Small intestine (tissue), 16 donors: Measurements from ENCODE around the gene PSMD12. TPM values are rescaled to one million over a fixed set of nuclear protein-coding genes. Genes with fewer than 3 reads are reported as not detected.

ENCODE experiments used
- DNase-seq, 2 donors: peaks; one replicate each; pipeline versions ENCODE4 v3.0.0 to v3.0.0-alpha.2; 2013
- FAIRE-seq: peaks from 2 replicates; lab custom pipeline; 2012; peaks lifted over from hg19 to GRCh38; lab: Jason Lieb, UNC
- H3K27ac ChIP-seq, 3 donors: one replicate each; pipeline ENCODE4 v1.5.1; 2013; ENCODE audit warnings: low read length in 2 of 3, mild to moderate bottlenecking in 2 of 3, control low read depth in 1 of 3, inconsistent platforms in 1 of 3, low read depth in 1 of 3, moderate library complexity in 1 of 3
- H3K27me3 ChIP-seq, 3 donors: one replicate each; pipeline ENCODE4 v1.6.1; 2013; ENCODE audit warnings: low read length in 3 of 3, inconsistent platforms in 1 of 3; ENCODE audit not compliant: control insufficient read depth in 3 of 3, insufficient read depth in 3 of 3
- H3K36me3 ChIP-seq, 3 donors: one replicate each; pipeline ENCODE4 v1.6.1; 2013; ENCODE audit warnings: low read length in 3 of 3, inconsistent platforms in 1 of 3, low read depth in 1 of 3, mild to moderate bottlenecking in 1 of 3, moderate library complexity in 1 of 3; ENCODE audit not compliant: control insufficient read depth in 3 of 3, insufficient read depth in 2 of 3
- H3K4me1 ChIP-seq, 3 donors: one replicate each; pipeline ENCODE4 v1.6.1; 2013; ENCODE audit warnings: low read length in 2 of 3, inconsistent platforms in 1 of 3, low read depth in 1 of 3, mild to moderate bottlenecking in 1 of 3, moderate library complexity in 1 of 3; ENCODE audit not compliant: control insufficient read depth in 3 of 3, insufficient read depth in 2 of 3
- H3K4me3 ChIP-seq, 3 donors: one replicate each; pipeline ENCODE4 v1.5.1; 2013; ENCODE audit warnings: low read length in 3 of 3, control low read depth in 1 of 3, inconsistent platforms in 1 of 3, low read depth in 1 of 3, mild to moderate bottlenecking in 1 of 3, moderate library complexity in 1 of 3
- H3K9me3 ChIP-seq, 2 donors: one replicate each; pipeline ENCODE4 v1.6.1; 2013; ENCODE audit warnings: low read depth in 1 of 2, low read length in 1 of 2; ENCODE audit not compliant: control insufficient read depth in 2 of 2, insufficient read depth in 1 of 2
- WGBS, 3 donors: extraction: QIAGEN DNeasy Blood & Tissue Kit; methylation state at CpG; one replicate each; pipeline ENCODE4 v1.1.7; 2013; 5-methylcytosine and 5-hydroxymethylcytosine counted together
- long read RNA-seq, 10 donors: transcript quantifications; one replicate each; lab custom pipeline, GENCODE V29; 2026
- polyA plus RNA-seq, 4 donors: library from polyadenylated mRNA; stranded (reverse) in 3 of 4; unstranded in 1 of 4; fragments of 200-250 nt in 3 of 4; fragments of 120-200 nt in 1 of 4; gene quantifications; one replicate each; pipeline versions ENCODE4 v1.2.1 to v1.2.3, GENCODE V29; 2013
- donor health status: healthy with polysubstance abuse.
- donor health status: control.
- donor health status: control.
- donor health status: Bipolar disorder and iron deficiency.
- donor health status: healthy.

The PSMD12 gene
- 10 to 100 TPM; 12.5 to 31.7 (median 16.7) TPM for polyA plus RNA-seq
- long read RNA-seq, donor 1 = 0 reads
- long read RNA-seq, donor 2, full-length matches to known transcripts = 6 of 6 reads
- long read RNA-seq, donor 2, partial matches to known transcripts = 0 of 6 reads
- long read RNA-seq, donor 2, other reads (novel, unspliced or antisense) = 0 of 6 reads
- long read RNA-seq, donor 3, full-length matches to known transcripts = 5 of 16 reads
- long read RNA-seq, donor 3, partial matches to known transcripts = 11 of 16 reads
- long read RNA-seq, donor 3, other reads (novel, unspliced or antisense) = 0 of 16 reads
- long read RNA-seq, donor 4, full-length matches to known transcripts = 2 of 2 reads
- long read RNA-seq, donor 4, partial matches to known transcripts = 0 of 2 reads
- long read RNA-seq, donor 4, other reads (novel, unspliced or antisense) = 0 of 2 reads
- long read RNA-seq, donor 5, full-length matches to known transcripts = 1 of 1 reads
- long read RNA-seq, donor 5, partial matches to known transcripts = 0 of 1 reads
- long read RNA-seq, donor 5, other reads (novel, unspliced or antisense) = 0 of 1 reads
- long read RNA-seq, donor 6, full-length matches to known transcripts = 9 of 9 reads
- long read RNA-seq, donor 6, partial matches to known transcripts = 0 of 9 reads
- long read RNA-seq, donor 6, other reads (novel, unspliced or antisense) = 0 of 9 reads
- long read RNA-seq, donor 7, full-length matches to known transcripts = 20 of 26 reads
- long read RNA-seq, donor 7, partial matches to known transcripts = 6 of 26 reads
- long read RNA-seq, donor 7, other reads (novel, unspliced or antisense) = 0 of 26 reads
- long read RNA-seq, donor 8 = 0 reads
- long read RNA-seq, donor 9 = 0 reads
- long read RNA-seq, donor 10, full-length matches to known transcripts = 9 of 9 reads
- long read RNA-seq, donor 10, partial matches to known transcripts = 0 of 9 reads
- long read RNA-seq, donor 10, other reads (novel, unspliced or antisense) = 0 of 9 reads

DNA sequence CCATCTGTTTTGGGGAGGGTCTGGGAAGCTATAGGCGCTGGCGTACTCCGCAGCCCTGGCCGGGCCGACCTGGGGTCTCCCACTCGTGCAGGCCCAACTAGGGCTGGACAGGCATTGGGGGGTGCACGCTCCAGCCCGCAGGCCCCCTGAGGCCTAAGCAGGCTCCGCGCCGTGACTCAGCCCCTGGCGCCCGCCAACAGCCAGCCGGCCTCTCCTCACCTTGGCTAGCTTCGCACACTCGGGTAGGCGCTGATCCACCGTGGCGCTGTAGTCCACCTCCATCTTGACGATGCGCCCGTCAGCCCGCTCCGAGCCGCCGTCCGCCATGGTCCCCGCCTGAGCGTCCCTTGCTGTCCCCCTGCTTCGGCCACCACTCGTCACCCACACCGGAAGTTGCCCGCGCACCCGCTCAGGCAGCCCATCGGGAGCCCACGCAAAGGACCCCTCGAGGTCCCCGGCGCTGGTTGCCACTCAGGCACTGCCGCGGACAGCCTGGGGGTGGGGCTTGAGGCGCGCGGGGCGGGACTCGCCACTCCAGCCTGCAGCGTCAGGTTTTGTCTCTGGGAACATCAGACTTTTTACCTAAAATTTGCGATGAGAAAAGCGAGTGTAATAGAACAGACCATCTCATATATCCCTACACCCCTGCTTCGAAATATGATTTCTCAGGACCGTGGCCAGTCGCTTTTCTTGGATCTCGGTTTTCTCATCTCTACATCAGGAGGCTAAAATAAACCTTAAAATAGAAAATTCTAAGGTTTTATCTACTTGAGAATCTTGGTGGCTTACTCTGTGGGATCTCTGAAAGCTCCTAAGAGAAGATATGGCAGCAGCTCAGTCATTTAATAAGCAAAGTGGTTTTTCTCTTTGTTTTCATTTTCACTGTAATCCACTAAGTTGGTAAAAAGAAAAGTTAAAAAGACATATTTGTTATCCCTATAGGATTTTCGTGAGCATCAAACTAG, at the start of gene PSMD12:
Gene PSMD12 (minus strand): TSS at position 385 of the 965 bp plus-strand sequence. CDS start 58 bp downstream, at position 327.
- peaks cover 0 to 11% (median 0%) of the 10 kb centered on the region in 3 donors for H3K36me3 ChIP-seq
- peak within 1 kb of the TSS; percentile 71 to 83 (median 75) for H3K4me3 ChIP-seq
- peaks cover 2 to 9% (median 8%) of the 10 kb centered on the region in 3 donors for H3K4me1 ChIP-seq
- H3K9me3 ChIP-seq = no peaks in the 10 kb centered on the region
- peak; percentile 93 to 95 for DNase-seq
- 1% methylated on average over 44 to 55 of the region's 55 CpGs for WGBS, 3 donors
- FAIRE-seq = no peak
- peak within 1 kb of the TSS; percentile 60 to 90 (median 83) for H3K27ac ChIP-seq
- H3K27me3 ChIP-seq = no peaks in the 10 kb centered on the region

DNA sequence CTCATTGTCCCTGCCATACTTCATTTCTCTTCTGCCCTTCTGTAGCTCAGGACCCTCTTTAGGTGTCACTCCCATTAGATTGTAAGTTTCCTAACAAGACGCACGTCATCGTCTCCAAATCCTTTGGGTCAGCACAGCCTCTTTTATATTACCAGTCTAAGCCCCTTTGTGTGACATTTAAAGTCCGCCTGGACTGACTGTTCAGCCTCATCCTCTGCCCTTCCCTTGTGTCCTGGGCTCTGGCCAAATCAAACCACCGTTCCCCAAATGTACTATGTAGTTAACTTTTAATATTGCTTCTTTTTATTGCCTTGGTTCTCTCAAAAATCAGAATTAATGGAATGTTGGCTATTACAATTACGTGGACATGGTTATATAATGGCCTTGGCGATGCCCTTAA, 48.9 kb upstream of the PSMD12 start:
- H3K36me3 ChIP-seq = no peaks in the 10 kb centered on the region
- 88 to 91% (median 88%) methylated on average over 7 of the region's 7 CpGs for WGBS, 3 donors

DNA sequence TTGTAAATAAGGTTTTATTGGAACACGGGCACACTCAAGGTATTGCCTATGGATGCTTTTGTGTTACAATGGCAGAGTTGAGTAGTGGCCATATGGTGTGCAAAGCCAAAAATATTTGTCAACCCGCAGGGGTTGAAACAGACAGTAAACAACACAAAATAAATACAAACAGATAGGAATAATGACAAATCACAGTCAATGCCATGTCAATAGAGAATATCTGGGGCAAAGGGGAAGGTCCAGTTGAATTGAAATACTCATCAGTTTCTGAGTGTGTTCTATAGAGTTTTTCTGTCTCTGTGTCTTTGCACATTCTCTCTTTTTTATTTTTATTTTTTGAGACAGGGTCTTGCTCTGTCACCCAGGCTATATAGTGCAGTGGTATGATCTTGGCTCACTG, 48.2 kb upstream of the PSMD12 start:
- no peak overlapping the region for H3K4me3 ChIP-seq
- H3K36me3 ChIP-seq = no peaks in the 10 kb centered on the region
- WGBS, 3 donors = 96 to 98% (median 98%) methylated on average over 2 of the region's 2 CpGs
- H3K27ac ChIP-seq = no peak overlapping the region
- FAIRE-seq = no peak
- H3K9me3 ChIP-seq = no peaks in the 10 kb centered on the region
- H3K27me3 ChIP-seq = no peaks in the 10 kb centered on the region
- peaks cover 0 to 5% (median 0%) of the 10 kb centered on the region in 3 donors for H3K4me1 ChIP-seq
- DNase-seq = no peak

More for the DNA sequence above, 48.9 kb upstream of the PSMD12 start:
- FAIRE-seq = no peak
- no peak for DNase-seq
- Histone ChIP-seq H3K27me3 (no peaks in the 10 kb centered on the region), H3K27ac (no peak overlapping the region), H3K4me1 (peaks cover 0 to 8% (median 0%) of the 10 kb centered on the region in 3 donors), H3K4me3 (no peak overlapping the region), H3K9me3 (no peaks in the 10 kb centered on the region)

DNA sequence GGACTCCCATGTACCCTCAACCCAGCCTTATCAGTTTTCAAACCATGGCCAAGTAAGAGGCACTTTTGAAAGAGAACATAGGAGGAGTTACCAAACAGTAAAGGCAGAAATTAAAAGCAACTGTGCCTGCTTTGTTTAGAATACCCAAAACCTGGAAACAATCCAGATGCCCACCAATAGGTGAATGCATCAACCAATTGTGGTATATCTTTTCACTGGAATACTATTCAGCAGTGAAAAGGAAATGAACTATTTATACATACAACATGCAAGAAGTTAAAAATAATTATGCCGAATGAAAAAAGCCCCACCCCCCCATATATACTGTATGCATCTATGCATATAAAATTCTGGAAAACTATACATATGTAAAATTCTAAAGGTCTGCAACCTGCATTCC, 47.8 kb upstream of the PSMD12 start:
- H3K27me3 ChIP-seq = no peaks in the 10 kb centered on the region
- no peak overlapping the region for H3K27ac ChIP-seq
- H3K9me3 ChIP-seq = no peaks in the 10 kb centered on the region
- DNase-seq (no peak), FAIRE-seq (no peak)
- peaks cover 0 to 5% (median 0%) of the 10 kb centered on the region in 3 donors for H3K4me1 ChIP-seq
- WGBS, 3 donors = 98 to 100% (median 100%) methylated on average over 1 of the region's 1 CpG
- no peaks in the 10 kb centered on the region for H3K36me3 ChIP-seq
- no peak overlapping the region for H3K4me3 ChIP-seq

DNA sequence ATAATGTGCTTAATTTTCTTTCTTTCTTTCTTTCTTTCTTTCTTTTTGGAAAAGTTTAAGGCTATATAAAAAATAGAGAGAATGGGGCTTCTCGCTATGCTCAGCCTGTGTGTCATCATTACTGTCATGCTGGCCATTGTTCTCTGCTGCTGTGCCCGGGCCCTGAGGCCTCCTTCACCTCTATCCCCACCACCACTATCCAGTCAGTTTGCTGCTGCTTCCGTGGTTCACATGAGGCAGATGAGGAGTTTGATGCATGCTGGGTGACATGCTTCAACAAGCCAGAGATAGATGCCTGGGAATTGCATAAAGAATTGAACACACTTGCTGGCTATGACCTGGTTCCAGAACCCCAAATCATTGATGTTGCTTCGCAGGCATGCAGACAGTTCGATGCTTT, 47.0 kb upstream of the PSMD12 start:
- Histone ChIP-seq H3K36me3 (no peaks in the 10 kb centered on the region), H3K9me3 (no peaks in the 10 kb centered on the region), H3K4me3 (no peak overlapping the region), H3K27ac (no peak overlapping the region), H3K27me3 (no peaks in the 10 kb centered on the region), H3K4me1 (peaks cover 0 to 3% (median 0%) of the 10 kb centered on the region in 3 donors)
- DNase-seq (no peak), FAIRE-seq (no peak)
- WGBS, 3 donors = 87 to 95% (median 92%) methylated on average over 5 of the region's 5 CpGs

DNA sequence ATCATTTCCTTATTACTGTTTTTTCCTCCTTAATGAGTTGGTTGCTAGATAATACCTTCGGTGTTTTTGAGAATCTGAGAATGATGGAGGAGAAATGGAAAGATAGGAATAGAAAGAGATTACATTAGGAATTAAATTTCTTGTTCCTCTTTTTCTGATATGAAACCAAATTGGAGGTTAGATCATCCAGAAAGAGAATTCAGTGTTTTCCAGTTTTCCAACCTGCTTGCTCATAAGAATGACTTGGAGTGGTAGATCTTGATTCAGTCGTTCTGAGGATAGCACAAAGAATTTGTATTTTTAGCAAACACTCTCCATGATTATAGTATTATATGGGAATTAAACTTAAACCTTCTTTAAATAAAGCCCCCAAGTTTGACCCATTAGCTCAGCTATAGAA, 46.6 kb upstream of the PSMD12 start:
- FAIRE-seq (no peak), DNase-seq (no peak)
- Histone ChIP-seq H3K4me1 (peaks cover 0 to 3% (median 0%) of the 10 kb centered on the region in 3 donors), H3K27me3 (no peaks in the 10 kb centered on the region), H3K9me3 (no peaks in the 10 kb centered on the region), H3K27ac (no peak overlapping the region), H3K4me3 (no peak overlapping the region), H3K36me3 (no peaks in the 10 kb centered on the region)
- 14 to 56% (median 46%) methylated on average over 2 of the region's 2 CpGs for WGBS, 3 donors

DNA sequence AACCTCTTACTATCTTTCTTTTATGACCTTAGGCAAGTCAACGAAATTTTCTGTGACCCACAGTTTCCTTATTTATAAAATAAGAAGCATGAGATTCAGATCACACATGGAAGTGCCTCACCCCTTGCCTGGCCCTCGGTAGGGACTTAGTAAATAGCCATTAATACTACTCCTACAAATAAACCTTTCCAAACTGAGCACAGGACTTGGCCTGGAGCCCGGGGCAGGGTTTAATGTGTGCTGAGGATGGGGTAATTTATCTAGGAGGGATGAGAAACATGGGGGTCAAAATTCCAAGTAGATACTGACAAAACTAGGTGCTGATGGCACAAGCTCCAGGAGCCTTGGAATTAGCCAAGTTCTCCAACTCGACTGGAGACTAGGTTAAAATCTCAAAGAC, 45.7 kb upstream of the PSMD12 start:
- Histone ChIP-seq H3K4me3 (no peak overlapping the region), H3K27me3 (no peaks in the 10 kb centered on the region), H3K9me3 (no peaks in the 10 kb centered on the region), H3K36me3 (no peaks in the 10 kb centered on the region), H3K4me1 (peaks cover 0 to 3% (median 0%) of the 10 kb centered on the region in 3 donors), H3K27ac (peak overlapping the region in 1 of 3 donors; percentile 61)
- WGBS, 3 donors = 20 to 46% (median 23%) methylated on average over 4 of the region's 4 CpGs
- peak in 1 of 2 donors; percentile 45 for DNase-seq
- FAIRE-seq = no peak
